ENCODE measurements around the gene RFX2.

DNA sequence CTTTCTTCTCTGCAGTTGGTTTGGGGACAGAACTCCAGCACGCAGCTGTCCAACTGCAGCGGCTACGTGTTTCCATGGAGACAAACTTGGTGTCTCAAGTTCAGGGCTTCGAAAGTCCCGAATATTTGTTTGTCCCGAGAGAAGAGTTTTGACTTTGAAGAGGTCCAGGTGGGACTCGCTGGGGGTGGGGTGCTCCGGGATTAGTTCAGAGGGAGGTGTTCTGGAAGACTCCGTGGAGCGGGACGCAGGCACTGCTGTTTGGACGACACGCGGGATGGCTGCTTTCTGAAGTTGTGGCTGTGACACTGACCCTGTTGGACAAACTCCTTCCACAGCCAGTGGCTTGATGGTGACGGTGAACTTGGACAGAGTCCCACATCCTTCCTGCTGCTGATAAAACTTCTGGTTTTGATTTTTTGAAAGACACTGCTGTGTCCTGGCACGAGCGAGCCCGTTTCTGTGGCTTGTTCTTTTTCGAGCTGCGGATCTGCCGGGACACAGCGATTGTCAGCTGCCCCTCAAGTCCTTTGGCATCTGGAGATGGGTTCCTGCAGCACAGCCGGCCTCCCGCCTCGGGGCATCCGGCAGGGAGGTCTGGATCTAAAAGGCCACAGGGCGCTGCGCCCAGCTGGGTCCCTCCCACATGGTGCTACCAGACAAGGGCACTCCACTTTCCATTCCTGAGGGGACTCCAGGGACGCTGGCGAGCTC lies 116.5 kb downstream of the RFX2 start:
- TF ChIP-seq, protein P1, sequence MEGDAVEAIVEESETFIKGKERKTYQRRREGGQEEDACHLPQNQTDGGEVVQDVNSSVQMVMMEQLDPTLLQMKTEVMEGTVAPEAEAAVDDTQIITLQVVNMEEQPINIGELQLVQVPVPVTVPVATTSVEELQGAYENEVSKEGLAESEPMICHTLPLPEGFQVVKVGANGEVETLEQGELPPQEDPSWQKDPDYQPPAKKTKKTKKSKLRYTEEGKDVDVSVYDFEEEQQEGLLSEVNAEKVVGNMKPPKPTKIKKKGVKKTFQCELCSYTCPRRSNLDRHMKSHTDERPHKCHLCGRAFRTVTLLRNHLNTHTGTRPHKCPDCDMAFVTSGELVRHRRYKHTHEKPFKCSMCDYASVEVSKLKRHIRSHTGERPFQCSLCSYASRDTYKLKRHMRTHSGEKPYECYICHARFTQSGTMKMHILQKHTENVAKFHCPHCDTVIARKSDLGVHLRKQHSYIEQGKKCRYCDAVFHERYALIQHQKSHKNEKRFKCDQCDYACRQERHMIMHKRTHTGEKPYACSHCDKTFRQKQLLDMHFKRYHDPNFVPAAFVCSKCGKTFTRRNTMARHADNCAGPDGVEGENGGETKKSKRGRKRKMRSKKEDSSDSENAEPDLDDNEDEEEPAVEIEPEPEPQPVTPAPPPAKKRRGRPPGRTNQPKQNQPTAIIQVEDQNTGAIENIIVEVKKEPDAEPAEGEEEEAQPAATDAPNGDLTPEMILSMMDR (IDR thresholded peaks at IDR 0.05 in 2 of 3, conservative IDR thresholded peaks at IDR 0.05 in 1 of 3; ENCODE audit: control insufficient read depth in 2 of 3, extremely low read depth in 1 of 3, insufficient read depth in 1 of 3, low read depth in 3 of 3, low read length in 3 of 3), result no peak
- TF ChIP-seq NR2C2 (IDR thresholded peaks at IDR 0.05; ENCODE audit: borderline replicate concordance, control insufficient read depth, insufficient read length, low read depth), result no peak
- no peak for TF ChIP-seq ZNF274 (IDR thresholded peaks at IDR 0.05; ENCODE audit: insufficient read depth, insufficient read length)
- TF ChIP-seq EED (IDR thresholded peaks at IDR 0.05; ENCODE audit: low read depth), result no peak
